ENCODE data around the gene C2orf15. TPM values are rescaled to one million over a fixed set of nuclear protein-coding genes. Genes with fewer than 3 reads are reported as not detected.

Gene C2orf15
- total RNA-seq, 1 experiment from 2014 or later = 0.93 TPM

GRCh38 chr2:99158599-99158998 is 17.1 kb downstream of the C2orf15 start:
- Mint-ChIP-seq H3K27ac (ENCODE audit: low read depth, unreplicated experiment) (no peak overlapping the region), H3K36me3 (ENCODE audit: insufficient read depth, unreplicated experiment) (peaks cover 53% of the 10 kb centered on the region), H3K27me3 (ENCODE audit: insufficient read depth, unreplicated experiment) (no peaks in the 10 kb centered on the region), H3K4me3 (ENCODE audit: unreplicated experiment) (no peak overlapping the region), H3K4me1 (ENCODE audit: insufficient read depth, unreplicated experiment) (peaks cover 26% of the 10 kb centered on the region), H3K9me3 (ENCODE audit: unreplicated experiment) (no peaks in the 10 kb centered on the region)
- intact Hi-C loops (cut with micrococcal nuclease) = loop anchor here (5.0 kb wide), 1 partner anchor 179 kb away; the partner anchor contains the start of genes EIF5B and TXNDC9
- no TSS peak for BruUV-seq (replicated peaks)
- no peak for TF ChIP-seq CTCF (IDR thresholded peaks at IDR 0.05; ENCODE audit: unreplicated experiment)
- ChIA-PET CTCF (no interaction called here), POLR2A (interaction anchor here (0.9 to 7.4 kb wide), 3 partner anchors 17 to 178 kb away, joined by 3 to 139 read pairs (median 3); partner anchors contain the start of genes C2orf15 and TXNDC9)
- DNase-seq (ENCODE audit: unreplicated experiment) = no peak

GRCh38 chr2:99159594-99159993 is 18.1 kb downstream of the C2orf15 start:
- Mint-ChIP-seq H3K9me3 (ENCODE audit: unreplicated experiment) (no peaks in the 10 kb centered on the region), H3K4me1 (ENCODE audit: insufficient read depth, unreplicated experiment) (peaks cover 20% of the 10 kb centered on the region), H3K27me3 (ENCODE audit: insufficient read depth, unreplicated experiment) (no peaks in the 10 kb centered on the region), H3K4me3 (ENCODE audit: unreplicated experiment) (no peak overlapping the region), H3K27ac (ENCODE audit: low read depth, unreplicated experiment) (no peak overlapping the region), H3K36me3 (ENCODE audit: insufficient read depth, unreplicated experiment) (peaks cover 53% of the 10 kb centered on the region)
- TF ChIP-seq CTCF (IDR thresholded peaks at IDR 0.05; ENCODE audit: unreplicated experiment) = no peak
- BruUV-seq (replicated peaks) = no TSS peak
- DNase-seq (ENCODE audit: unreplicated experiment) = no peak
- CTCF ChIA-PET = interaction anchor here (0.9 kb wide), 1 partner anchor 18 kb away, joined by 3 read pairs; the partner anchor contains the start of gene C2orf15
- intact Hi-C loops (cut with micrococcal nuclease) = loop anchor here (5.0 kb wide), 1 partner anchor 178 kb away; the partner anchor contains the start of genes EIF5B and TXNDC9
- POLR2A ChIA-PET = interaction anchor here (1.1 kb wide), 1 partner anchor 20 kb away, joined by 3 read pairs; no protein-coding TSS in a partner anchor

- no peaks in the 10 kb centered on the region for H3K27me3 Mint-ChIP-seq (ENCODE audit: insufficient read depth, unreplicated experiment)
- DNase-seq (ENCODE audit: unreplicated experiment) = no peak
- ChIA-PET POLR2A (interaction anchor here (2.4 to 4.5 kb wide), 3 partner anchors 11 to 25 kb away, joined by 11 to 31 read pairs (median 18); partner anchors contain the start of genes C2orf15, LIPT1, MITD1 and MRPL30), CTCF (interaction anchor here (1.0 to 2.0 kb wide), 4 partner anchors 9 to 14 kb away, joined by 4 to 7 read pairs (median 4); partner anchors contain the start of gene MITD1)
- no TSS peak for BruUV-seq (replicated peaks)
- peaks cover 70% of the 10 kb centered on the region for H3K36me3 Mint-ChIP-seq (ENCODE audit: insufficient read depth, unreplicated experiment)
- H3K9me3 Mint-ChIP-seq (ENCODE audit: unreplicated experiment) = no peaks in the 10 kb centered on the region
- no peak overlapping the region for H3K4me3 Mint-ChIP-seq (ENCODE audit: unreplicated experiment)
- intact Hi-C loops (cut with micrococcal nuclease) = no loop called here
- H3K27ac Mint-ChIP-seq (ENCODE audit: low read depth, unreplicated experiment) = no peak overlapping the region
- no peak for TF ChIP-seq CTCF (IDR thresholded peaks at IDR 0.05; ENCODE audit: unreplicated experiment)
- no peaks in the 10 kb centered on the region for H3K4me1 Mint-ChIP-seq (ENCODE audit: insufficient read depth, unreplicated experiment)
These were observed 24.7 kb downstream of the C2orf15 start for GRCh38 chr2:99166218-99166617.

- no peak for DNase-seq (ENCODE audit: unreplicated experiment)
- Mint-ChIP-seq H3K4me3 (ENCODE audit: unreplicated experiment) (no peak overlapping the region), H3K27ac (ENCODE audit: low read depth, unreplicated experiment) (no peak overlapping the region), H3K36me3 (ENCODE audit: insufficient read depth, unreplicated experiment) (peaks cover 78% of the 10 kb centered on the region), H3K27me3 (ENCODE audit: insufficient read depth, unreplicated experiment) (no peaks in the 10 kb centered on the region), H3K4me1 (ENCODE audit: insufficient read depth, unreplicated experiment) (no peaks in the 10 kb centered on the region), H3K9me3 (ENCODE audit: unreplicated experiment) (no peaks in the 10 kb centered on the region)
- CTCF ChIA-PET = interaction anchor here (1.9 kb wide), 1 partner anchor 28 kb away, joined by 5 read pairs; the partner anchor contains the start of gene C2orf15
- no TSS peak for BruUV-seq (replicated peaks)
- POLR2A ChIA-PET = interaction anchor here (0.7 to 4.5 kb wide), 3 partner anchors 11 to 61 kb away, joined by 3 to 31 read pairs (median 6); partner anchors contain the start of genes LIPT1, MITD1, MRPL30 and TSGA10
- intact Hi-C loops (cut with micrococcal nuclease) = no loop called here
- TF ChIP-seq CTCF (IDR thresholded peaks at IDR 0.05; ENCODE audit: unreplicated experiment) = no peak
These were observed 28.0 kb downstream of the C2orf15 start for GRCh38 chr2:99169534-99169933.

Data from MCF 10A (cell line).